NCI-H1694 (cell line): ENCODE data around the gene LST1.

Experiments
- DNase-seq: peaks from one replicate; lab custom pipeline; 2025; lab: John Stamatoyannopoulos, UW

Gene LST1

GRCh38 chr6:31559958-31560696 is 25.9 kb upstream of the LST1 start:
- no peak for DNase-seq

DNA sequence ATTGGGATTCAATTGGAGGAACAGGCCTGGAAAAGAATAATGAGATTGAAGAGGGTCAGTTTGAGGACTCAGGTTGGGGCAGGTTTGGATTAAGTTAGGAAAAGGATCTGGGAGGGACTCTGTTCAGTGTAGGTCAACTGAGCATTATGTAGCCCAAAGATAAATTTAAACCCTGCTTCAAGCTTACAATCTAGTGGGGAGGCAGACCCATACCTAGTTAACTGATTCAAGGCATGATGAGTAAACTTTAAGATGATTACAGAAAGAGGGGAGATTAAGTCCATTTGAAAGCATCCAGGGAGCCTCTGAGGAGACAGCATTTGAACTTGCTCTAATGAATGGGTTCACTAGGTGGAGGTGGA is 25.4 kb upstream of the LST1 start:
- no peak for DNase-seq

DNA sequence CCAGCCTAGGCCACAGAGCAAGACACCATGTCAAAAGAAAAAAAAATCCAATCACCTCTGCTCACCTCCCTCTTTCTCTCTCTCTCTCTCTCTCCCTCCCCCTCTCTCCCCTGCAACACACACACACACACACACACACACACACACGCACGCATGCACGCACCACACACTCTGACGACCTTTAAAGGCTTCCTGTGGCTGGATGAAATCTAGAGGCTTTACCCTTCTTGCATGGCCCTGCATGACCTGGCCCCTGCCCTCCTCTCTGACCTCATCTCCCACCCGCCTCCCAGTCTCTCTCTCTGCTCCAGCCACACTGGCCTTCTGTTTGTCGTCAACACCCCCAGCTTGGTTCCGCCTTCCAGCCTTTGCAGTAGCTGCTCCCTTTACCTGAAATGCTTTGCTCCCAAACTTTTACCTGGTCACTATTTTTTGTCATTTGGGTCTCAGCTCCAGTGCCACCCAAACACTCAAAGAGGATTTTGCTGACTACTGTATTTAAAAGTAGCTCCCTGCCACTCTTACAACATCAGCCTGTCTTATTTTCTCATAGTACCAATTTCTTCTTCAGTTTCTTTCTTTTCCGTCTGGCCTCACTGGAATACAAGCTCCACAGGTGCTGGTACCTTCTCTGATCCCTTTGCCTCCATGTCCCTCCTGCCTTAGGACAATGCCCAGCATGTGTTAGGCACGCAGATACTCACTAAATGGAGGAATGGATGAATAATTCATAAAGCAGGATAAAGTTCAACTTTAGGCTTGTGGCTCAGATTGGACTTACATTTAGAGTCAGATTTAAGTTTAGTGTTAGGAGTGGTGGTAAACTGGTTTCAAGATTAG is 18.3 kb upstream of the LST1 start:
- no peak for DNase-seq

DNA sequence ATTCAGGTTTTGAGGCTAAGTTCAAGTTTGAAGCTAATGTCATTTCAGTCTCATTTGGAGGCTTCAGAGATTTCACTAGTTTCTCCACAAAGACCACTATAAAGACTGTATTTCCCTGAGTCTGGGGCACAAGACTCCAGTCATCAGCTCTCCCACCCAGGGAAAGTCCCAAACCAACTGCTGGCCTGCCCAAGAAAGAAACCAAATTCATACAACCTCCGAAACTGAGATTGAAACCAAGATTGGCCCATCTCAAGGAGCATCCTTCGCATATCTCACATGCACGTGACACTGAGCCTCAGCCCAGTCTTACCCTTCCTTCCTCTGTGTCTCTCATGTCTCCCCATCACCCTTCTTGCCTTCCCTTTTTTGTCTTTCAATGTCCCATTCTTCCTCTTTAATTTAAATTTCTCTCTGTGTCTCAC is 17.5 kb upstream of the LST1 start:
- no peak for DNase-seq

DNA sequence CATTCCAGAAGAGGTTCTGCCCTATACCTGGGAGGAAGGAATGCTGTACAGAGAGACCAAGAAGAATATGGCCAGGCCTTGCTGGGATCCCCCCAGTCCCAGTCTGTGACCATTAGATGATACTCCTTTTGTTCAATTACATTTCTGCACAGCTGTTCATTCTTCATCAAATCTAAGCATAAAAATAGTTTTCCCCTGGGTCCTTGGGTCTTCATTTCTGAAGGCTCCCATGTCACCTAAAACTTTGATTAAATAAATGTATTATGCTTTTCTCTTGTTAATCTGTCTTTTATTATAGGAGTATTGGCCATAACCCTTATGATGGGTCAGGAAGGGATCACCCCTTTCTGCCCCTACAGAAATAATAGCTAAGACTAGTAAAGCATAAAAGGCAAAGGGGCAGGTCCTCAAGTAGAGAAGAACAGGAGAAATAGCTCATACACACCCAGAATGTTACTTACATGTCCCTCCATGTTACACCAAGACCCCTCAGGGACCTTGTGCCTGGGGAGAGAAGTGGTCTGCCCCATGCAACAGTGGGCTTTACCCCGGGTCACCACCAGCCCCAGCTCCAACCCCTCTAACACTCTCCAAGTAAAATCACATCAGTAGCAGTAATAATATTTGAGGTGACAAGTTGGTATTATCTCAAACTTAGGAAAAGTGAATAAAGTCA is 16.1 kb upstream of the LST1 start:
- DNase-seq: no peak

GRCh38 chr6:31572041-31572911 is 13.8 kb upstream of the LST1 start, which contains the start of gene LTA:
TSS of gene LTA (plus strand) at chr6:31572289. CDS start at chr6:31572743, 454 bp downstream.
- no peak for DNase-seq

DNA sequence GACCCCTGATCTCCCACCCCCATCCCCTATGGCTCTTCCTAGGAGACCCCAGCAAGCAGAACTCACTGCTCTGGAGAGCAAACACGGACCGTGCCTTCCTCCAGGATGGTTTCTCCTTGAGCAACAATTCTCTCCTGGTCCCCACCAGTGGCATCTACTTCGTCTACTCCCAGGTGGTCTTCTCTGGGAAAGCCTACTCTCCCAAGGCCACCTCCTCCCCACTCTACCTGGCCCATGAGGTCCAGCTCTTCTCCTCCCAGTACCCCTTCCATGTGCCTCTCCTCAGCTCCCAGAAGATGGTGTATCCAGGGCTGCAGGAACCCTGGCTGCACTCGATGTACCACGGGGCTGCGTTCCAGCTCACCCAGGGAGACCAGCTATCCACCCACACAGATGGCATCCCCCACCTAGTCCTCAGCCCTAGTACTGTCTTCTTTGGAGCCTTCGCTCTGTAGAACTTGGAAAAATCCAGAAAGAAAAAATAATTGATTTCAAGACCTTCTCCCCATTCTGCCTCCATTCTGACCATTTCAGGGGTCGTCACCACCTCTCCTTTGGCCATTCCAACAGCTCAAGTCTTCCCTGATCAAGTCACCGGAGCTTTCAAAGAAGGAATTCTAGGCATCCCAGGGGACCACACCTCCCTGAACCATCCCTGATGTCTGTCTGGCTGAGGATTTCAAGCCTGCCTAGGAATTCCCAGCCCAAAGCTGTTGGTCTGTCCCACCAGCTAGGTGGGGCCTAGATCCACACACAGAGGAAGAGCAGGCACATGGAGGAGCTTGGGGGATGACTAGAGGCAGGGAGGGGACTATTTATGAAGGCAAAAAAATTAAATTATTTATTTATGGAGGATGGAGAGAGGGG is 12.6 kb upstream of the LST1 start:
- DNase-seq: no peak

DNA sequence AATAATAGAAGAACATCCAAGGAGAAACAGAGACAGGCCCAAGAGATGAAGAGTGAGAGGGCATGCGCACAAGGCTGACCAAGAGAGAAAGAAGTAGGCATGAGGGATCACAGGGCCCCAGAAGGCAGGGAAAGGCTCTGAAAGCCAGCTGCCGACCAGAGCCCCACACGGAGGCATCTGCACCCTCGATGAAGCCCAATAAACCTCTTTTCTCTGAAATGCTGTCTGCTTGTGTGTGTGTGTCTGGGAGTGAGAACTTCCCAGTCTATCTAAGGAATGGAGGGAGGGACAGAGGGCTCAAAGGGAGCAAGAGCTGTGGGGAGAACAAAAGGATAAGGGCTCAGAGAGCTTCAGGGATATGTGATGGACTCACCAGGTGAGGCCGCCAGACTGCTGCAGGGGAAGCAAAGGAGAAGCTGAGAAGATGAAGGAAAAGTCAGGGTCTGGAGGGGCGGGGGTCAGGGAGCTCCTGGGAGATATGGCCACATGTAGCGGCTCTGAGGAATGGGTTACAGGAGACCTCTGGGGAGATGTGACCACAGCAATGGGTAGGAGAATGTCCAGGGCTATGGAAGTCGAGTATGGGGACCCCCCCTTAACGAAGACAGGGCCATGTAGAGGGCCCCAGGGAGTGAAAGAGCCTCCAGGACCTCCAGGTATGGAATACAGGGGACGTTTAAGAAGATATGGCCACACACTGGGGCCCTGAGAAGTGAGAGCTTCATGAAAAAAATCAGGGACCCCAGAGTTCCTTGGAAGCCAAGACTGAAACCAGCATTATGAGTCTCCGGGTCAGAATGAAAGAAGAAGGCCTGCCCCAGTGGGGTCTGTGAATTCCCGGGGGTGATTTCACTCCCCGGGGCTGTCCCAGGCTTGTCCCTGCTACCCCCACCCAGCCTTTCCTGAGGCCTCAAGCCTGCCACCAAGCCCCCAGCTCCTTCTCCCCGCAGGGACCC is 11.7 kb upstream of the LST1 start:
- DNase-seq: no peak

DNA sequence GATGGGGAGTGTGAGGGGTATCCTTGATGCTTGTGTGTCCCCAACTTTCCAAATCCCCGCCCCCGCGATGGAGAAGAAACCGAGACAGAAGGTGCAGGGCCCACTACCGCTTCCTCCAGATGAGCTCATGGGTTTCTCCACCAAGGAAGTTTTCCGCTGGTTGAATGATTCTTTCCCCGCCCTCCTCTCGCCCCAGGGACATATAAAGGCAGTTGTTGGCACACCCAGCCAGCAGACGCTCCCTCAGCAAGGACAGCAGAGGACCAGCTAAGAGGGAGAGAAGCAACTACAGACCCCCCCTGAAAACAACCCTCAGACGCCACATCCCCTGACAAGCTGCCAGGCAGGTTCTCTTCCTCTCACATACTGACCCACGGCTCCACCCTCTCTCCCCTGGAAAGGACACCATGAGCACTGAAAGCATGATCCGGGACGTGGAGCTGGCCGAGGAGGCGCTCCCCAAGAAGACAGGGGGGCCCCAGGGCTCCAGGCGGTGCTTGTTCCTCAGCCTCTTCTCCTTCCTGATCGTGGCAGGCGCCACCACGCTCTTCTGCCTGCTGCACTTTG is 10.7 kb upstream of the LST1 start, which contains the start of gene TNF:
TNF (plus strand) TSS at position 231 of the 567 bp plus-strand sequence; CDS start at position 408, 177 bp downstream.
- DNase-seq: no peak

- no peak for DNase-seq
These were observed 10.0 kb upstream of the LST1 start for GRCh38 chr6:31575952-31576685.

DNA sequence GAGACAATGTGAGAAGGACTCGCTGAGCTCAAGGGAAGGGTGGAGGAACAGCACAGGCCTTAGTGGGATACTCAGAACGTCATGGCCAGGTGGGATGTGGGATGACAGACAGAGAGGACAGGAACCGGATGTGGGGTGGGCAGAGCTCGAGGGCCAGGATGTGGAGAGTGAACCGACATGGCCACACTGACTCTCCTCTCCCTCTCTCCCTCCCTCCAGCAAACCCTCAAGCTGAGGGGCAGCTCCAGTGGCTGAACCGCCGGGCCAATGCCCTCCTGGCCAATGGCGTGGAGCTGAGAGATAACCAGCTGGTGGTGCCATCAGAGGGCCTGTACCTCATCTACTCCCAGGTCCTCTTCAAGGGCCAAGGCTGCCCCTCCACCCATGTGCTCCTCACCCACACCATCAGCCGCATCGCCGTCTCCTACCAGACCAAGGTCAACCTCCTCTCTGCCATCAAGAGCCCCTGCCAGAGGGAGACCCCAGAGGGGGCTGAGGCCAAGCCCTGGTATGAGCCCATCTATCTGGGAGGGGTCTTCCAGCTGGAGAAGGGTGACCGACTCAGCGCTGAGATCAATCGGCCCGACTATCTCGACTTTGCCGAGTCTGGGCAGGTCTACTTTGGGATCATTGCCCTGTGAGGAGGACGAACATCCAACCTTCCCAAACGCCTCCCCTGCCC is 9.0 kb upstream of the LST1 start:
- DNase-seq: no peak

DNA sequence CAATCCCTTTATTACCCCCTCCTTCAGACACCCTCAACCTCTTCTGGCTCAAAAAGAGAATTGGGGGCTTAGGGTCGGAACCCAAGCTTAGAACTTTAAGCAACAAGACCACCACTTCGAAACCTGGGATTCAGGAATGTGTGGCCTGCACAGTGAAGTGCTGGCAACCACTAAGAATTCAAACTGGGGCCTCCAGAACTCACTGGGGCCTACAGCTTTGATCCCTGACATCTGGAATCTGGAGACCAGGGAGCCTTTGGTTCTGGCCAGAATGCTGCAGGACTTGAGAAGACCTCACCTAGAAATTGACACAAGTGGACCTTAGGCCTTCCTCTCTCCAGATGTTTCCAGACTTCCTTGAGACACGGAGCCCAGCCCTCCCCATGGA is 8.5 kb upstream of the LST1 start:
- DNase-seq: no peak

GRCh38 chr6:31578184-31579118 is 7.6 kb upstream of the LST1 start:
- no peak for DNase-seq

DNA sequence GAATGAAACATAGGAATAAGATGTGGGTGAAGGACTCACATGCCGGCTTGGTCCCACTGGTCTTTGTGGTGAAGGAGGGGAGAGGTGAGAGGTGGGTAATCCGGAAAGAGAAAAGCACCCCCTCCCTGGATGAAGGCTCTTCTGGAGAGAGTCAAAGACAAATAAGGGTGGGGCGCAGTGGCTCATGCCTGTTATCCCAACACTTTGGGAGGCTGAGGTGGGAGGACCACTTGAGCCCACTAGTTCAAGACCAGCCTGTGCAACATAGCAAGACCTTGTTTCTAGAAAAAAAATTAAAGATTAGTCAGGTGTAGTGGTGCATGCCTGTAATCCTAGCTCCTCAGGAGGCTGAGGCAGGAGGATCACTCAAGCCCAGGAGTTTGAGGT is 7.0 kb upstream of the LST1 start:
- no peak for DNase-seq

GRCh38 chr6:31579546-31580437 is 6.3 kb upstream of the LST1 start:
- DNase-seq: no peak

DNA sequence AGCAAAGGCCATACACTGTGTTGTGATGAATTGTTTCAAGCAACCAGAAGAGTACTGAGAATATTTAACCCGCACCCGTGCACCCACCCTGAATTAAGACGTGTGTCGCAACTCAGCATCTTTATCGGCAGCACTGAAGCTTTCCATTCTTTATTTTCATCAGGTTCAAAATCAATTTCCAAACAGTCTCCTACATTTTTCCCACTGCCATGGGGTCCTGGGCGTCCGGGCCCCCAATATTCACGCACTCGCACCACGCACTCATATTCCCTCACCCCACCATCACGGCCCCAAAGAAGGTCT is 5.7 kb upstream of the LST1 start:
- no peak for DNase-seq
